ENCODE measurements around the gene CAVIN2. TPM values are rescaled to one million over a fixed set of nuclear protein-coding genes. Genes with fewer than 3 reads are reported as not detected.

The CAVIN2 gene
- total and polyA plus RNA-seq, 7 donors, result 1.4 to 201 (median 138) TPM

DNA sequence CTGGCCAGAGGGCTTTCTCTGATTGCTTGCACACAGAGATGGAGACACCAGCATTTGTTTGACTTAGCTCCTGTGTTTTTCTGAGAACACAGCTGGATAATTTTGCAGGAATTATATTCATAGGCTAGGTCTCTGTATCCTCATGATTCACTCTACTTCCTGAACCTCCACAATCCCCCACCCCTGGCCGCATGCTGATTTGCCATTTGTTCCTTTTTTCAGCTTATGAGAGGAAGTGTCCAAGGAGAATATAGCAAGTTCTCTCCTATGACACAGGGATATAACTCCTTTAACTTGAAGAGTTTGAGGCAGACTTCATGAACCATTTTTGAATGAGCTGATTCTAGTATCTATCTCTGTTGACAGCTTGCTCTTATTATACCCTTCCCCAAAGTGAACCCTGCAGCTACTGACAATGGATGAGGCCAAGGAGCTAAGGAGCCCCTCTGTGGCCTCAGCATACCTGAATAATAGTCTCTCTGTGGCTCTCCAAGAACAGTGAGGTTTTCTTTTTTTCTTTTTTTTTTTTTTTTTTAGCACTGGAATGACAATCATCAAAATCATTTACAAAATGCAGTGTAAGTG, 15.4 kb downstream of the CAVIN2 start:
- TF ChIP-seq EP300 (IDR thresholded peaks at IDR 0.05) (no peak), POLR2AphosphoS5 (IDR thresholded peaks at IDR 0.05) (peak in 1 of 4 donors; percentile 4)
- intact Hi-C loops (cut with DNase I), result no loop called here
- 87 to 88% methylated on average over 1 of the region's 1 CpG for WGBS, 2 donors
- H3K4me3 ChIP-seq, result no peak overlapping the region
- H3K4me1 ChIP-seq, result peaks cover 0 to 14% (median 6%) of the 10 kb centered on the region in 4 donors
- H3K27me3 ChIP-seq, result no peaks in the 10 kb centered on the region
- H3K36me3 ChIP-seq, result peaks cover 0 to 29% (median 10%) of the 10 kb centered on the region in 4 donors
- H3K9me3 ChIP-seq, result no peaks in the 10 kb centered on the region
- no peak overlapping the region for H3K27ac ChIP-seq
- DNase-seq, result no peak

- TF ChIP-seq POLR2A (IDR thresholded peaks at IDR 0.05) (no peak), POLR2AphosphoS5 (IDR thresholded peaks at IDR 0.05) (no peak), EP300 (IDR thresholded peaks at IDR 0.05) (no peak)
- TF ChIP-seq, protein P1, sequence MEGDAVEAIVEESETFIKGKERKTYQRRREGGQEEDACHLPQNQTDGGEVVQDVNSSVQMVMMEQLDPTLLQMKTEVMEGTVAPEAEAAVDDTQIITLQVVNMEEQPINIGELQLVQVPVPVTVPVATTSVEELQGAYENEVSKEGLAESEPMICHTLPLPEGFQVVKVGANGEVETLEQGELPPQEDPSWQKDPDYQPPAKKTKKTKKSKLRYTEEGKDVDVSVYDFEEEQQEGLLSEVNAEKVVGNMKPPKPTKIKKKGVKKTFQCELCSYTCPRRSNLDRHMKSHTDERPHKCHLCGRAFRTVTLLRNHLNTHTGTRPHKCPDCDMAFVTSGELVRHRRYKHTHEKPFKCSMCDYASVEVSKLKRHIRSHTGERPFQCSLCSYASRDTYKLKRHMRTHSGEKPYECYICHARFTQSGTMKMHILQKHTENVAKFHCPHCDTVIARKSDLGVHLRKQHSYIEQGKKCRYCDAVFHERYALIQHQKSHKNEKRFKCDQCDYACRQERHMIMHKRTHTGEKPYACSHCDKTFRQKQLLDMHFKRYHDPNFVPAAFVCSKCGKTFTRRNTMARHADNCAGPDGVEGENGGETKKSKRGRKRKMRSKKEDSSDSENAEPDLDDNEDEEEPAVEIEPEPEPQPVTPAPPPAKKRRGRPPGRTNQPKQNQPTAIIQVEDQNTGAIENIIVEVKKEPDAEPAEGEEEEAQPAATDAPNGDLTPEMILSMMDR (IDR thresholded peaks at IDR 0.05), result no peak
- no peak overlapping the region for H3K27ac ChIP-seq
- no peaks in the 10 kb centered on the region for H3K4me1 ChIP-seq
- WGBS, 2 donors, result 86 to 91% methylated on average over 2 of the region's 2 CpGs
- H3K9me3 ChIP-seq, result no peaks in the 10 kb centered on the region
- H3K36me3 ChIP-seq, result no peaks in the 10 kb centered on the region
- intact Hi-C loops (cut with DNase I), result no loop called here
- no peaks in the 10 kb centered on the region for H3K27me3 ChIP-seq
- DNase-seq, result no peak
- no peak overlapping the region for H3K4me3 ChIP-seq
These were observed 22.5 kb downstream of the CAVIN2 start for GRCh38 chr2:191824398-191824797.

DNA sequence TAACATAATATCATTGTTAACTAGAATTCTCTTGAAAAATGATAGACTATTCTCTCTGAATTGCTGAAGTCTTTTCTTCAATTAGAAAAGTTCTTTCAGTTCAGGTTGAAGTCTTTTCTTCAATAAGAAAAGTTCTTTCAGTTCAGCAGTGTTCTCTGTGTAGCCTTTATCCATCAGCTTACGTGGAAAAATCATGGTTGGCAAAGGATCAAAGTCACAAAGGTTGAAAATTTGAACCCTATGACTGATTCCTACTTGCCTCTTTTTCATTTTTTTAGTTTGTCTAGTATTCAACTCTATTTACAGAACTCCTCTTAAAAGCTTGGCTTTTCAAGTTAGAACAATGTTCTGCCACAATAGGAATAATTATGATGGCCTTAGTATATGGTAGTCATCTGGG, 25.8 kb downstream of the CAVIN2 start:
- Histone ChIP-seq H3K27ac (no peak overlapping the region), H3K4me3 (no peak overlapping the region), H3K36me3 (no peaks in the 10 kb centered on the region), H3K4me1 (no peaks in the 10 kb centered on the region), H3K9me3 (no peaks in the 10 kb centered on the region), H3K27me3 (no peaks in the 10 kb centered on the region)
- TF ChIP-seq EP300 (IDR thresholded peaks at IDR 0.05) (no peak), POLR2AphosphoS5 (IDR thresholded peaks at IDR 0.05) (no peak), POLR2A (IDR thresholded peaks at IDR 0.05) (no peak)
- TF ChIP-seq, protein P1 (IDR thresholded peaks at IDR 0.05), result no peak
- intact Hi-C loops (cut with DNase I), result no loop called here
- no peak for DNase-seq
- 40 to 71% methylated on average over 1 of the region's 1 CpG for WGBS, 2 donors

GRCh38 chr2:191818725-191819350, 28.1 kb downstream of the CAVIN2 start:
- H3K9me3 ChIP-seq, result no peaks in the 10 kb centered on the region
- intact Hi-C loops (cut with DNase I), result no loop called here
- DNase-seq, result no peak
- no peaks in the 10 kb centered on the region for H3K36me3 ChIP-seq
- H3K4me1 ChIP-seq, result no peaks in the 10 kb centered on the region
- no peak overlapping the region for H3K4me3 ChIP-seq
- no peaks in the 10 kb centered on the region for H3K27me3 ChIP-seq
- 62 to 75% methylated on average over 7 of the region's 7 CpGs for whole genome bisulfite sequencing, 2 donors
- H3K27ac ChIP-seq, result no peak overlapping the region
- TF ChIP-seq POLR2A (IDR thresholded peaks at IDR 0.05) (no peak), EP300 (IDR thresholded peaks at IDR 0.05) (no peak), POLR2AphosphoS5 (IDR thresholded peaks at IDR 0.05) (no peak)
- TF ChIP-seq, protein P1 (IDR thresholded peaks at IDR 0.05), result no peak

DNA sequence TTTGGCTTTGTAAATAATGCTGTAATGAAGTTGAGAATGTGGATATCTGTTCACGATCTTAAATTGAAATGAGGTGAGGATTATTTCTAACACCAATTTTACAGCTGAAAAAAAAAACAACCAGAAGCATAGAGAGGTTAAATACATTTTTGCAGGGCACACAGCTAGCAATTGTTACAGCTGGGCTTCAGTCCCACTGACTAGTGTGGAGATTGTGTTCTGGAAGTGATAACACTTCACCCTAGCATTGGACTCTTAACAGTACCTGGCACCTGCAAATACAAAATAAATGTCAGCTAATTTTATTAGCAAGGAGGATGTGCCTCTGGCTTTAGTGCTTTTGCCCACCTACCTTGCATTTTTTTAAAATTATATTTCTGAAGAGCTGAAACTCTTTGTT, 28.8 kb downstream of the CAVIN2 start:
- TF ChIP-seq EP300 (IDR thresholded peaks at IDR 0.05), result no peak
- TF ChIP-seq POLR2AphosphoS5 (IDR thresholded peaks at IDR 0.05), result no peak
- TF ChIP-seq, protein P1 (IDR thresholded peaks at IDR 0.05), result no peak
- TF ChIP-seq POLR2A (IDR thresholded peaks at IDR 0.05), result no peak
- intact Hi-C loops (cut with DNase I), result no loop called here
- no peak for DNase-seq
- no peak overlapping the region for H3K4me3 ChIP-seq
- no peaks in the 10 kb centered on the region for H3K36me3 ChIP-seq
- no peaks in the 10 kb centered on the region for H3K4me1 ChIP-seq
- no peaks in the 10 kb centered on the region for H3K9me3 ChIP-seq
- H3K27ac ChIP-seq, result no peak overlapping the region
- no peaks in the 10 kb centered on the region for H3K27me3 ChIP-seq
- 84 to 89% methylated on average over 1 of the region's 1 CpG for WGBS, 2 donors
